Measurements from ENCODE around the gene ZW10.

ZW10 gene

GRCh38 chr11:113697756-113698407 lies 75.6 kb downstream of the ZW10 start:
- DNase-seq (ENCODE audit: low spot score) = no peak

- no peak for DNase-seq (ENCODE audit: low spot score)
Observed at GRCh38 chr11:113697111-113697510, 76.4 kb downstream of the ZW10 start.

GRCh38 chr11:113695207-113695606 lies 78.3 kb downstream of the ZW10 start:
- DNase-seq (ENCODE audit: low spot score) = no peak

- no peak for DNase-seq (ENCODE audit: low spot score)
Observed at GRCh38 chr11:113694390-113694789, 79.1 kb downstream of the ZW10 start.

GRCh38 chr11:113693030-113693429 lies 80.5 kb downstream of the ZW10 start:
- no peak for DNase-seq (ENCODE audit: low spot score)

- DNase-seq (ENCODE audit: low spot score) = no peak
Observed at GRCh38 chr11:113690619-113691569, 82.6 kb downstream of the ZW10 start.

GRCh38 chr11:113689768-113690618 lies 83.5 kb downstream of the ZW10 start:
- no peak for DNase-seq (ENCODE audit: low spot score)

- no peak for DNase-seq (ENCODE audit: low spot score)
Observed at GRCh38 chr11:113685654-113686359, 87.7 kb downstream of the ZW10 start.

- DNase-seq (ENCODE audit: low spot score) = no peak
Observed at GRCh38 chr11:113684496-113684895, 89.0 kb downstream of the ZW10 start.

GRCh38 chr11:113683481-113684046 lies 89.9 kb downstream of the ZW10 start:
- DNase-seq (ENCODE audit: low spot score) = no peak

Measured in Ammon's horn (tissue), 1 donor.